HFFc6 (cell line): Measurements from ENCODE around the gene DACH2. TPM values are rescaled to one million over a fixed set of nuclear protein-coding genes. Genes with fewer than 3 reads are reported as not detected.
A peak's percentile ranks its signal among the peaks of the same experiment; 100 is the strongest.

Experiments used
- DNase-seq: peaks from one replicate; pipeline ENCODE4 v3.0.0-alpha.2; 2018
- H3K27ac Mint-ChIP-seq: 2 replicates; pipeline ENCODE4 v1.8.0; 2020; ENCODE audit warnings: mild to moderate bottlenecking, mixed read lengths
- H3K27me3 Mint-ChIP-seq: 2 replicates; pipeline ENCODE4 v1.8.0; 2021; ENCODE audit warnings: mild to moderate bottlenecking, moderate library complexity, mixed read lengths; ENCODE audit not compliant: insufficient read depth
- H3K36me3 Mint-ChIP-seq: 2 replicates; pipeline ENCODE4 v1.8.0; 2021; ENCODE audit warnings: low read depth, mixed read lengths
- H3K4me1 Mint-ChIP-seq: 2 replicates; pipeline ENCODE4 v1.8.0; 2020; ENCODE audit warnings: low read depth, mixed read lengths
- H3K4me3 Mint-ChIP-seq: 2 replicates; pipeline ENCODE4 v1.8.0; 2020; ENCODE audit warnings: mild to moderate bottlenecking, moderate library complexity, mixed read lengths
- H3K9me3 Mint-ChIP-seq: 2 replicates; pipeline ENCODE4 v1.8.0; 2020; ENCODE audit warnings: mild to moderate bottlenecking, mixed read lengths
- CTCF ChIP-seq: fragments of 200-600 bp; sonication (generic); IDR thresholded peaks from 2 replicates; pipeline ENCODE4 v1.5.0; 2021; ENCODE audit warnings: antibody characterized with exemption, mild to moderate bottlenecking
- total RNA-seq, 6 experiments: library from RNA; stranded (reverse); fragmentation: NEBNext Ultra II Directional; extraction: Animal tissue kit (Norgen Biotek cat#: 25700); gene quantifications; 2 replicates in 1 of 6; 3 replicates in 5 of 6; pipeline ENCODE4 v1.2.3, GENCODE V29; 2021

Gene DACH2
- total RNA-seq, 6 experiments from 2014 or later: not detected

- no peaks in the 10 kb centered on the region for H3K36me3 Mint-ChIP-seq
- H3K9me3 Mint-ChIP-seq: peaks cover 8% of the 10 kb centered on the region
- no peak for DNase-seq
- no peaks in the 10 kb centered on the region for H3K4me1 Mint-ChIP-seq
- no peak overlapping the region for H3K4me3 Mint-ChIP-seq
- H3K27me3 Mint-ChIP-seq: no peaks in the 10 kb centered on the region
- TF ChIP-seq CTCF: no peak
- no peak overlapping the region for H3K27ac Mint-ChIP-seq
Measured at GRCh38 chrX:86724277-86724676, 576.0 kb downstream of the DACH2 start.

- Mint-ChIP-seq H3K9me3 (no peaks in the 10 kb centered on the region; the same call in 1 of the 2 replicates), H3K4me1 (no peaks in the 10 kb centered on the region), H3K27me3 (no peaks in the 10 kb centered on the region), H3K36me3 (no peaks in the 10 kb centered on the region), H3K27ac (no peak overlapping the region), H3K4me3 (no peak overlapping the region)
- DNase-seq: no peak
- TF ChIP-seq CTCF: no peak
Measured at GRCh38 chrX:86747091-86747490, 598.8 kb downstream of the DACH2 start.

GRCh38 chrX:86805241-86805640 lies 657.0 kb downstream of the DACH2 start:
- TF ChIP-seq CTCF: no peak
- 0 out of 2 replicates have a peak, but pooled peaks cover 5% of the 10 kb centered on the region for H3K36me3 Mint-ChIP-seq
- DNase-seq: no peak
- no peaks in the 10 kb centered on the region for H3K4me1 Mint-ChIP-seq
- H3K4me3 Mint-ChIP-seq: no peak overlapping the region
- H3K9me3 Mint-ChIP-seq: peaks cover 7% of the 10 kb centered on the region; the same call in 1 of the 2 replicates
- no peak overlapping the region for H3K27ac Mint-ChIP-seq
- H3K27me3 Mint-ChIP-seq: no peaks in the 10 kb centered on the region

GRCh38 chrX:86806786-86807185 lies 658.5 kb downstream of the DACH2 start:
- Mint-ChIP-seq H3K27ac (no peak overlapping the region), H3K9me3 (peaks cover 7% of the 10 kb centered on the region; the same call in 1 of the 2 replicates), H3K4me1 (no peaks in the 10 kb centered on the region), H3K27me3 (no peaks in the 10 kb centered on the region), H3K36me3 (0 out of 2 replicates have a peak, but pooled peaks cover 5% of the 10 kb centered on the region), H3K4me3 (no peak overlapping the region)
- DNase-seq: no peak
- TF ChIP-seq CTCF: peak; percentile 14; the same call in 1 of the 2 replicates

- Mint-ChIP-seq H3K4me1 (no peaks in the 10 kb centered on the region), H3K4me3 (no peak overlapping the region), H3K9me3 (peaks cover 7% of the 10 kb centered on the region; the same call in 1 of the 2 replicates), H3K27ac (no peak overlapping the region), H3K27me3 (no peaks in the 10 kb centered on the region), H3K36me3 (no peaks in the 10 kb centered on the region)
- TF ChIP-seq CTCF: no peak
- DNase-seq: no peak
Measured at GRCh38 chrX:86809651-86810050, 661.4 kb downstream of the DACH2 start.

- Mint-ChIP-seq H3K36me3 (no peaks in the 10 kb centered on the region), H3K4me3 (no peak overlapping the region), H3K9me3 (no peaks in the 10 kb centered on the region), H3K27me3 (no peaks in the 10 kb centered on the region), H3K27ac (no peak overlapping the region), H3K4me1 (no peaks in the 10 kb centered on the region)
- no peak for TF ChIP-seq CTCF
- no peak for DNase-seq
Measured at GRCh38 chrX:86829786-86830185, 681.5 kb downstream of the DACH2 start.
